Vagina (tissue), 2 donors: Measurements from ENCODE around the gene BAG1.

ENCODE experiments used
- POLR2A ChIP-seq, 2 donors: fragments of 450-650 bp; IDR thresholded peaks; one replicate each; pipeline ENCODE4 v1.6.1; 2017; ENCODE audit warnings: antibody characterized with exemption in 2 of 2, mild to moderate bottlenecking in 2 of 2, moderate library complexity in 2 of 2
- POLR2AphosphoS5 ChIP-seq, 2 donors: sonication (generic); formaldehyde crosslinking; IDR thresholded peaks; one replicate each; pipeline ENCODE4 v1.9.0; 2017; ENCODE audit warnings: antibody characterized with exemption in 2 of 2, mild to moderate bottlenecking in 2 of 2, low read depth in 1 of 2; ENCODE audit not compliant: insufficient read depth in 1 of 2
- TF ChIP-seq, protein P1 (sequence below), 3 experiments: fragments of 450-650 bp in 2 of 3; fragments of 200-600 bp in 1 of 3; sonication (generic) in 1 of 3; IDR thresholded peaks; one replicate each; pipeline ENCODE4 v1.5.1; 2017 to 2019; ENCODE audit warnings: antibody characterized with exemption in 3 of 3, mild to moderate bottlenecking in 2 of 3, moderate library complexity in 2 of 3

- TF ChIP-seq, protein P1, sequence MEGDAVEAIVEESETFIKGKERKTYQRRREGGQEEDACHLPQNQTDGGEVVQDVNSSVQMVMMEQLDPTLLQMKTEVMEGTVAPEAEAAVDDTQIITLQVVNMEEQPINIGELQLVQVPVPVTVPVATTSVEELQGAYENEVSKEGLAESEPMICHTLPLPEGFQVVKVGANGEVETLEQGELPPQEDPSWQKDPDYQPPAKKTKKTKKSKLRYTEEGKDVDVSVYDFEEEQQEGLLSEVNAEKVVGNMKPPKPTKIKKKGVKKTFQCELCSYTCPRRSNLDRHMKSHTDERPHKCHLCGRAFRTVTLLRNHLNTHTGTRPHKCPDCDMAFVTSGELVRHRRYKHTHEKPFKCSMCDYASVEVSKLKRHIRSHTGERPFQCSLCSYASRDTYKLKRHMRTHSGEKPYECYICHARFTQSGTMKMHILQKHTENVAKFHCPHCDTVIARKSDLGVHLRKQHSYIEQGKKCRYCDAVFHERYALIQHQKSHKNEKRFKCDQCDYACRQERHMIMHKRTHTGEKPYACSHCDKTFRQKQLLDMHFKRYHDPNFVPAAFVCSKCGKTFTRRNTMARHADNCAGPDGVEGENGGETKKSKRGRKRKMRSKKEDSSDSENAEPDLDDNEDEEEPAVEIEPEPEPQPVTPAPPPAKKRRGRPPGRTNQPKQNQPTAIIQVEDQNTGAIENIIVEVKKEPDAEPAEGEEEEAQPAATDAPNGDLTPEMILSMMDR (IDR thresholded peaks at IDR 0.05): no peak
- TF ChIP-seq POLR2A (IDR thresholded peaks at IDR 0.05): no peak
- no peak for TF ChIP-seq POLR2AphosphoS5 (IDR thresholded peaks at IDR 0.05; ENCODE audit: insufficient read depth in 1 of 2, low read depth in 1 of 2)
These were observed 9.0 kb downstream of the BAG1 start for GRCh38 chr9:33255471-33255870.
